T-helper 22 cell (primary cell): ENCODE results near the gene STPG1.

Experiments
- DNase-seq: peaks from one replicate; pipeline ENCODE4 v3.0.0-alpha.2; 2020; ENCODE audit warnings: low read depth

STPG1 gene

DNA sequence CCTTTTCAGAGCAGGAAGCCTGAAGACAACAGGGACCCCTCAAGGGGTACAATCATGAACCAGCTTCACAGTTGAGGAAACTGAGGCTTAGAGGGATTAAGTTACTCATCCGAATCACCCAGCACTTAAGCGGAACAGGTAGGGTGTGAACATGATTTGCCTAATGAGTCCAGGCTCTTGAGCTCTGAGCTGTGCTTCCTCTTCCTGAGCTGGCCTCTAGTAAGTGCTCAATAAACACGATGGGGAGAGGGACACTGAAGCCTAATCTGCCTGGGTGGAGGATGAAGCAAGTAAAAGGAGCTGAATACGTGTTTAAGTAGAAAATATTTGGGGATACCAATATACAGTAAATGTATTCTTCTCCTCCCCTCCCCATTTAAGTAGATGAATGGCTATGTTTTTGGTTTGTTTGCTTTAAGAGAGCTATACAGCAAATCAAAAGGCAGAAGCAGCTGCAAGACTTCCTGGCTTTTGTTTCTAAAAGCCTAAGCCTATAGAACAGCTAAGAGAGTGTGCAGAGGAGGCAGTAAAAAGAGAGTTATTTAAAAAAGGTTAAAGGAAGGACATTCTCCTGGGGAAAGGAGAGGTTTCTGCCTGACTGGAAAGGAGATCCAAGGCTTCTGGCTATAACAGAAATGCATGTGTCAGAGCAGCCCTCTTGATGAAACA is 20.5 kb downstream of the STPG1 start:
- no peak for DNase-seq

DNA sequence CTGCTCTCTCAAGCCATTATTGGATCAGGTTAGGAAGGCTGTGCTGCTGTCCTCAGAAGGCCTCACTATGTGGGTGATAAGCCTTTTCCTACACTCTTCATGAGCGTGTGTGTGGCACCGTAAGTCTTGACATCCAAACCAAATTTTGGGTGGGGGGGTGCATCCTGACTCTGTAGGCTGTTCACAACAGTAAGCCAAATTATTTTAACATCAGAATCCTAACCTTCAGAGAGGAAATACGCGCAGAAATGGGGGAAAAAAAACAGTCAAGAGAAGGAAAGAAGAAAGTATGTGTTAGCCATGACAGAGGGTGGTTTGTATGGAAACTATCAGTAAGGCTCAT is 21.0 kb downstream of the STPG1 start:
- DNase-seq = no peak

DNA sequence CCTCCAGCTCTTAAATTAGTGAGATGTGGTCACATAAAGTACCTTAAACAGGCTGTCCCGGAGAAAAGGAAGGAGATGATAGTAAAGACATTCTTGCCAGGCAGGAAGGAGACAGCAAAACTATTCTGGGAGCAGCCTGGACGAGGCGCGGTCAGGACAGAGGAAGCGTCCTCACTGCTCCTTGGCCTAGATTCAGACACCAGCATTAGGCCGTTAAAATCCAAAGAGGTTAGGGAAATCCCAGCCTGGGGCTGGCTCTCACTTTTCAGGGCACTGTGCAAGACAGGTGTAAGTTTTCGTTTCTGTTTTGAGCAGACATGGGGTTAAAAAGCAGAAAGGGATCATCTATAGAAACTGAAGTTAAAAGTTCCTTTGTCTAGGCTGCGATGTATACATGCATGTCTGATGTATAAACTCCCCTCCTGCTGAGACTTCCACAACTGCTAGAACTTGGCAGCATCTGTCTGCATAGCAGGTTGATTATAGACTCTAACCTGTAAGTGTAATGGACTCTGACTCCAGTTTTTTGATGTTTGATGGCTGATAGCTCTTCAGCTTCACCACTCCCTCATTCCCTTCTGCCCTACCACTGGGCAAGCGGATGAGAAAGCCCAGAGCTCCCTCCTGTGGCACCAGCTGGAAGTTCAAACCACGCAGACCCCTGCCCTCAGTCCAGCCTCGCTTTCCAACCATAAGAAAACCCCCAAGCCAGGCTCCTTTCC is 21.5 kb downstream of the STPG1 start:
- DNase-seq = no peak

DNA sequence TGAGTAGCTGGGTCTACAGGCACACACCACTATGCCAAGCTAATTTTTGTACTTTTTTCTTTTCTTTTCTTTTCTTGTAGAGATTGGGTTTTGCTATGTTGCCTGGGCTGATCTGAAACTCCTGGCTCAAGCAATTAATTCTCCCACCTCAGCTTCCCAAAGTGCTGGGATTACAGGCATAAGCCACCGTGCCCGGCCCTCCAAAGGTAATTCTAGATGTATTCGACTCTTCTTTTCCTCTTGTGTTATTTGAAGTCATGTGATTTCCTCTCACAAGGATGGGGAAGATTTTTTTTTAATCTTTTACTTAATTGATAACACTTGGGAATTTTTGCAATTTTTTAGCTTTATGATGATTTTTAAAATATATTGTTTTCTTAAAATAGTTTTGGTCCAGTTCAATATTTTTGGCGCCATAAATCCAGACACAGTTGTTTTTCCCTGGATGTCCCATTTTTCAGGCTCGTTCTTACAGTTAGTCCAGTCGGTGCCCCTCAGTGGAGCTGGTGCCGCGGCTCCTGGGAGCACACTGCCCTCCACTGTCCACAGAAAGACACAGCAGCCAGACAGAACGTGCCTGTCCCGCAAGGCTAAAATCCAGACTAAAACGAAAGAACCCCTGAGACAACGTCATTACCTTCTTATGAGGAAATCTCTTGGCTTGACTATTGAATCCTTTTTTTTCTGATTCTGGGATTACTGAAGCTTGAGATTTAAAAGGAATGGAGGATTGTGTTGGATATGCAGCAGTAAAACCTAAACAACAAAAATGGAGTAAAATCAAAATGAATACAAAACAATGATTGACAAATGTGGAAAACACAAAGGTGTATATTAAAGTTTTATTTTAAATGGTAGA is 22.4 kb downstream of the STPG1 start:
- DNase-seq = no peak

DNA sequence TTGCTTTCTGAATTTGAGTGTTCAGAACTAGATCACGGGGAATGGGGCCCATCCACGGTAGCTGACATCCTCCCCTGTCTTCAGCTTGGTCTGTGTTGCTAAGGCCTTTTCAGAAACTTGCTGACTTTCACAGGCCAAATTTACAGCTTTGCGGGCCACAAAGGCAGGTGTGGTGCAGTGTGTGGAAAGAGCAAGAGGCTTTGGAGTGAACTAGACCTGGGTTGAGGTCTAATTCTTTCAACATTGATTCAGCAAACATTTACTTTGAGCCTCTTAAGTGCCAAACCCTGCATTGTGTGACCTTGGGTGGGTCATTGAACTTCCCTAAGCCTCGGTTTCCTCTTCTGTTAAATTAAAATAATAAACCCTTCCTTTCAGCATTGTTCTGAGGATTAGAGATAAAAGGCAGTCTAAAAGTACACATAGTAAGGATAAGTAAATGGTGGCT is 24.3 kb downstream of the STPG1 start:
- no peak for DNase-seq

DNA sequence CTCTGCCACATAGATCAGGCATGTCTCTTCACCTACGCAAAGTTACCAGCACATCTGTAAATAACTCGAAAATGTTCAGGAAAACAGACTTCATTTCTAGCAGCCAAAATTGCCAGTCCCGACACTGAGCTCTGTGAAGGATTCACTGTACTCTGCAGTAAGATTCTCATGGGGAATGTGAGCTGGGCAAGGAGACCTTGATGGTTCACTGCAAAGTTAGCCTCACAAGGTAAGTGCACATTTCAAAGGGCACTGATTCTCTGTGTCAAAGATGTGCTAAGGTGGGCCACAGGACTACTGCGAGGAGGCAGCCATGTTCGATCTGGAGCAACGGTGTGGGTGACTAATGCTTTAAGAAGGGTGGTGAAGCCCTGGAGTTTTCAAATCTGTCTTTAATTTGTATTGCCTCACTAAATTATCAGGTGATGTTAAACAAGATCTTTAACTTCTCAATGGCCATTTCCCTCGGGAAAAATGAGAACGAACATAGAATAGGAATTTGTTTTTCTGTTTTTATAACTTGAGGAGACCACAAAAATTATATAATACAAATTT is 25.2 kb downstream of the STPG1 start:
- no peak for DNase-seq

DNA sequence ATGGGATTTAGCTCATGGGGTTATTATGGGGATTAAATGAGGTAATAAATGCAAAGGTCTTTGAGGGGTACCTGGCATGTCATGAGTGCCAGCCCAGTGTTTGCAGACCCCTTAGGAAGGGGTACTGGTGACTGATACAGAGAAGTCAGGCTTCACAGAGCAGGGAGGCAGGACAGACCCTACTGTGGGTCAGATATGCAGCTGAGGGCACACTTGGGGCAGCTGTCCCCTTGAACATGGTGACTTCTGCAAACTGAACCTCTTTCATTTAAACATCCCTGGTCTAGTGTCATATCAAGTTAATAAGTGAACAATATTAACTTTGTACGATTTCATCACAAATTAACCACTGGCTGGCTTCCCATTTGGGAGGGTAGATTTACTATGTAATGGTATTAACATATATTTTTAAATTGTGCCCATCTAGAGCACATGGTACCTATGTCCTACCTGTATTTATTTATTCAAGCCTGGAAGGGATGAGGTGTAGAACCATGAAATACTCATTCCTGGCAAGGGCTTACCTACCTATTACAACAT is 25.9 kb downstream of the STPG1 start:
- no peak for DNase-seq

DNA sequence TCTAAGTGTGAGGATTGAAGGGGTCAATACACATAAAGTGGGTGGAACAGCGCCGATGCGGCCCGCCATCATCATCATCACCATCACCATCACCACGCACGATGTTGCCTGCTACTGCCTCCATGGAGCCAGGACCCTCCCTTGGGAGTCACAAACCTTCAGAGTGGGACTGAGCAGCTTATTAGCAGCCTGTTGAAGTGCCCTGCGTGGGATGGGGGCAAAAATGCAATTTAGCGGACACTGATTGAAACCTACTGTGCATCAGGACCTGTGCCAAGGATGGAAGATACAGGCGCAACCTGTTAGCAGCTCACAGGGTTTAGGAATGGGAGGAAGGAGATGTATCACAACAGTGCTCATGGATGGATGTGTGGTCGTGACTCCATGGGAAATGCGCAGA is 26.7 kb downstream of the STPG1 start:
- DNase-seq = no peak

DNA sequence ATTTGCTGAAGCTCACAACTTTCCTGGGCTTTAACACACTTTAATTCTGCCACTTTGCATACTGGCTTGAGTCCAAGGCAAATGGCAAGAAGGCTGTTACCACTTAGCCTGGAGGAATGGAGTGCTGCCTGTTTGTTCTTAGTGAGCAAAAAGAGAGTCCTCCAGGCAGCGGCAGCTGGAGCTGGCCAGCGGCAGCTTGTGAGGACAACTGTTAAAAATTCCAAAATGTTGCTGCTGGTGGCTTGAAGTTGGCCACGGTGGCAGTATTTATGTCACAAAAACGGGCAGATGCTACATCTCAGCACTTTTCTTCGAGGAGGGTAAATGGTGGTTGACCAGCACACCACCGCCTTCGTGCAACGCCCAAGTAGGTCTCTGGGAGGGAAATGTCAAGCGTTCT is 27.3 kb downstream of the STPG1 start:
- DNase-seq = no peak

DNA sequence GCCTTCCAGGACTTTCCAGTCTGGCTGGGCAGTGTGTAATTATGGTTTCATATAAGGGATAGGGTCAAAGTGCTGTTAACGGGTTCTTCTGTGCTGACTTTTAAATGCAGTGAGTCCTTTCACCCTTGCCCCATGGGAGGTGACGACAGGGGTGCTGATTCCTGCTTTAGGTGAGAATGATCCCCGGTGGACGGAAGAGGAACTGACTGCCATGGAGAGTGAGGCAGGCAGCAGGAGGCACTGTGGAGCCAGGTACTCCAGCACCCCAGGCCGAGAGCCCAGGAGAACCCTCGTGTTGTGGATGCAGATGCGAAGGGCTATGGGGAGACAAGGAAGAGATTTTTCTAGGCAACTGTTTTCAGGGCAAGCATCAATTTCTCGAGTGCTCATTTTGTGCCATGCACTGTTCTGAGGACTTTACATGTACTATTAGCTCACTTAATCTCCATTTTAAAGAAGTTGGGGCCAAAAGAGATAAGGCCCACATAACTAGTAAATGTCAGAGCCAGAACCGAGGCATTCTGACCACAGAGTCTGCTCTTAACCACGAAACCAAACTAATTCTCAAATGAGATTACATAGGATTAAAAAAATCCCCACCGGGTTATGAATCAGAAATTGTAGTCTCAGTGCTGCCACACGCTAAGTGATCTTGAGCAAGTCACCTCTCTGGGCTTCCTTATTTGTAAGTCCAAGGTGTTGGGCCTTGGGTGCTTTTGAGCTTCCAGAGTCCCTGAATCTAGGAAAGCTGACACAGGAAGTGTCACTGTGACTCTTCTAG is 28.2 kb downstream of the STPG1 start:
- DNase-seq = no peak

DNA sequence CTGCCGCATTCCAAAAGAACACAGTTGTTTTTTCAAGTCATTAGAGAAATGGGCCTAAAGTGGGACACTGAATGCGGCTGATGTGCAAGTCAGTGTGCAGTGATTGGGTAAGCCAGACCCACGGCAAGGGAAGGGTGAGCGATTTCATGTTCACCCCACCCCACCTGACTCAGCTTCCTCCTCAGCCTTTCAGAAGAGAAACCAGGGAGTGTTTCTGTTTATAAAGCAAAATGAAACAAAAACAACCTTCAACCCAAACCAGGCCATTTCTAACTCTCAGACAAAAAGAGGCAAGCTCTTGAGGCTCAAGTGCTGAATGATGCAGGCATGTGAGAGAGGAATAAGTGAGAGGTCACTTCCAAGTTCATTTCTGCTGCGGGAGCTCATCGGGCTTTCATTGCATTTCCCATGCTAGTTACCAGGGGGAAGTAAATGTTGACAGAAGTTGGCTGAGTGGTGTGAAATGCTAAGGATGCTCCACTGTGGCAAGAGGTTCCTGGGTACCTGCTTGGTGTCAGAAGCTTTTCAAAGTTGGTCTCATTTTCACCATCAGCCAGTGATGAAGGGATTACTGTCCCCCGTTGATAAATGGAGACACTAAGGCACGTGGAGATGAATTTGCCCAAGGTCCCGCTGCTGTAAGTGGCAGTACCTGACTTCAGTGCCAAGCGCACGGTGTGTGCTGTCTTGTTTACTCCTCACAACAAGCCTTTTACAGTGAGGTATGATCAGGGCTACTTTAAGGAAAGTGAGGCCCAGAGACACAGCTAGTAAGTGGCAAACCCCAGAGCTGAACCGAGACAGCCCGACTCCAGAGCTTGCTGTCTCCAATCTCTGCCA is 29.1 kb downstream of the STPG1 start:
- no peak for DNase-seq

DNA sequence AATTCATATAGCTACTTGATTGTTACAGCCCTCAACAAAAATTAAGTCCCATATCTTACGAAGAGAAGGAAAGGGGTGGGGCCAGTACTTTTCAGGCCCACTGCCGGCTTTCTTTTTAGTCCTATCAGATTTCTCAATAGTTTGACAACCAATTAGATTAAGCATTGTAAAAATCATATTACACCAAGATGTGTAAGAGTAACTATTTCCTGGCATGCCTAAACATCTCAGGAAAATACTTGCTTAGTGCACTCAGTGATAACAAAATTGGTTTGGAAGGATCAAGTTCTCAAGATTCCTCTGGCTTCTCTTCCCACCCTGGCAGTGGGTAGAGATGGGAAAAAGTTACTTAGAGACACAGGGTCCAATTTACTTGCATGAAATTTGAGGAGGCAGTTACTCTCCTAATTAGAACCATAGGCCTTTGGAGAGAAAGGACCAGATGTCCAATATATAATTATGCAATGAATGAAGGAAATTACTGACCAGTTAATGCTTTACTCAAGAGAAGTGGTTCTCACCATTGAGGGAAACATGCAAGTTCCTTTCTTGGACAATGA is 30.1 kb downstream of the STPG1 start:
- no peak for DNase-seq

DNA sequence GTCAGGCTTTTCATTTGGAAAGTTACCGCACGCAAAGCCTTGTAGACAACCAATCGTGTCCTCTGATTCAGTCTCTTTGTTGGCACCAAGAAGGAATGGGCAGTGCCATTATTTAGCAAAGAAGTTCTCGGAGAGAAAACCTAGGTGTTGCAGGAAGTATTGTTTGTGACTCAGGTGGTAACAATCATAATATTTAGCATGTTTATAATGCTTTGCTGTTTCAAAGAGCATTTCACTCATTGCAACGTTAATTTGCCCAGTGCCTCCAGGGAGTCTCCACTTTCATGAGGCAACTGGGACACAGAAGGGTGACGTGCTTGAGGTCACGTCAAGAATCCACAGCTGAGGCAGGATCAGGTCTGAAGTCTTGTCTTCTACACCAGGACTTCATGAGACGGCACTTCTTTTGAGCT is 31.4 kb downstream of the STPG1 start:
- DNase-seq = no peak

DNA sequence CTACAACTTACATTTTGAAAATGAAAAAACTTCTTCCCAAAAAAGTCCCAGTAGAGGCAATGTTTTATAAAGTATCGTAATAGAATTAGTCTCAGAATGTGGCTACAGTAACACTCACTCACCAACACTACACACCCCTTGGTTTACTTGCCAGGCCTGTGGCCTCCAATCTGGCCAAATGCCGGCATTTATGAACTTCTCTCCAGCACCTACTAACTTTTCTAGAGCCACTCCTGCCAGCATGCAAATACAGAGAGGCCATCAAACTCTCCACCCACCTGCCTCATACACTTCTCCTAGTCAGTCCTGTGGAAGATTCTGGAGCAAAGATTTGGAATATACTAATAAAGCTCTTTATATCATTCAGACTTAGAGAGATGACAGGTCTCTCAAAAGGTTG is 32.3 kb downstream of the STPG1 start:
- DNase-seq = no peak

DNA sequence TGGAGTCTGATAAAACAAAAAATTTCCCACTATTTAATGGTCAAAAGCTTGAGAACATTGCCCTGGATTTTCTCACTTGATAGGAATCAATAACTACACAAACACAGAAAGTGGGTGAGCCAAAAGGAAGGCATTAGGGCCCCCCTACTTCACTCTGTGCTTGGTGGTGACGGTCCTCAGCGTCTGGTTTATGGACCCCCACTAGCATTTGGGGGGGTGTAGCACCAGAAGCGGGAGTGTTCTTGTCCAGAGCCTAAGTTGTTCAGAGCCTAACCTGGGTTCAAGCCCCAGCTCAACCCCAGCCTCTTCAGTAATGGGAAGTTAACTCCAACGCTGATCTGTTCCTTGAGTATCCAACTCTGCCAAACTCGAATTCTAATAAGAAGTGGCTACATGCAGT is 33.1 kb downstream of the STPG1 start:
- no peak for DNase-seq

DNA sequence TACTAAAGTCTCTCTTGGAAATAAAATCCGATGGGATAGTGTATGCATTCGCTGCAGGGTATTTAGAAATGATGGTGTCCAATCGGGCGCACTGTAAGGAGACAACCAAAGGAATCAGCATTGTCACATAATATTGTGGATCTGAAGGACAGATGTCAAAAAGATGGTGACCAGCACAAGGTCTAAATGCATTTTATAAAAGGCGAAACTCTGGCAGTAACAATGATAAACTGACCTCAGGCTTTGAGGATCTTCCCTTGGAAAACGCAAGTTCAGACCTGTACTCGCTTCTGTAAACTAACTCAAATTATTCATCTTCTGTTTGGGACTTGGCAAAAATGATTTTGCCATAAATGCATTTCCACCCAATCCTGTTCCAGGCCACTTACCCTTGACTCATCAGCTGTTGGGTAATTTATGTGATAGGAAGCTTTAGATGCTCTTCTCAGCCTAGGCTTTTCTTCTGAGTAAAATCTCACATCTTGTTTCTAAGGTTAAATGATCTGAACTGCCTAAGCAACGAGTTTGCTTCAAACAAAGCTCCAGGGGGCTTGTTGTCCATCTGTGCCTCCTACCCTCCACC is 33.8 kb downstream of the STPG1 start:
- no peak for DNase-seq

DNA sequence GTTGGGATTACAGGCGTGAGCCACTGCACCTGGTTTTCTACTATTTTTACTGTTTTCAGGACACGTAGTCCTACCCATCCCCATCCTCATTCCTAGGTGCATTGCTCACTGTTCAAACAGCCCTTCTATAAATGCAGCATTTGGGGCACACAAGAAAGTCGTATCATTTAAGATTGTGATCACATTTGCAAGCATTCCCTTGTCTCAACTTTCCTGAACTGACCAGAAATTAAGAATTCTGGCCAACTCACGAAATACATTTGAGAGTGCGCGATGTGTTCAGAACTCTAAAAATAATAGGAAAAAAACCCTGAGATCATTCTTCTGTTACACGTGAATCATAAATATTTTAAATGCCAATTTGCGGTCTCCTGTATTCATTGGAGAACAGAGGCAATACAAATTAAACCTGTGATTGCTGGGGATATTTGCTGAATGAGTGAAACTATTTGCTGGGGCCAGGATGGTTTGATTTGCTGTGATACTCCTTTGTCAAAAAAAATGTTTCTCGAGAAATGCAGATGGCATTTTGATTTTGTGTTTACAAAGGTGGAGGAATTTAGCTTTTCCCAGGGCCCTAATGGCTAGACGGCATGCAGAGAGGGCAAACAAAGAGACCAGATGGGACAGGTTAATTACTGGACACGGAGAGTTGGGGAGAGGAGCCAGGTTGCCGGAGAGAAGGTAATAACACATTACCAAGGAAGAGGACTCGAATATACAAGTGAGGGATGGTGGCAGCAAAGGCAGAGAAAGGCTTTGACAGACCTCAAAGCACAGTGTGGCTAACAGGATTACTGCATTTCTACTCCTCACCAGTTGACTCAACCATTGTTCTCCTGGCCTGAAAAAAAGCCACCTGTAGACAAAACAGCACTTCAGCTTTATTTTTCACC is 38.4 kb downstream of the STPG1 start:
- DNase-seq = no peak

DNA sequence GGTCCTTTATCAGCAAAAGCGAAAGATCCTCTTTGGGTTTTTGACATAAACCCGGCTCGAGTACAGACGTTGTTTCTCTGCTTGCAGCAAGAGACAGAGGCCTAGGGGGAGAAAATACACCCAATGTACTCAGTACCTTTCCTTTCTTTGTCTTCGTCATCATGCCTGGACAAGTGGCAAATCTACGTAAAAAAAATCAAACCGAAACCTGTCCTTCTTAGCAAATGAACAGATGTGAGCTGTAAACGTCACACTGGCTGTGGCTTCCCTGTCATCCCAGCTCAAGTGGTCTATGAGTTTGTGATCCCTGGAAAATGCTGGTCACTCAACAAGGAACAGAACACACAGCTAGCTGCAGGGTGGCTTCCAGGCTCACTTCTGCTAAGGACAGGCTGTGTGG is 39.9 kb downstream of the STPG1 start:
- DNase-seq = no peak

DNA sequence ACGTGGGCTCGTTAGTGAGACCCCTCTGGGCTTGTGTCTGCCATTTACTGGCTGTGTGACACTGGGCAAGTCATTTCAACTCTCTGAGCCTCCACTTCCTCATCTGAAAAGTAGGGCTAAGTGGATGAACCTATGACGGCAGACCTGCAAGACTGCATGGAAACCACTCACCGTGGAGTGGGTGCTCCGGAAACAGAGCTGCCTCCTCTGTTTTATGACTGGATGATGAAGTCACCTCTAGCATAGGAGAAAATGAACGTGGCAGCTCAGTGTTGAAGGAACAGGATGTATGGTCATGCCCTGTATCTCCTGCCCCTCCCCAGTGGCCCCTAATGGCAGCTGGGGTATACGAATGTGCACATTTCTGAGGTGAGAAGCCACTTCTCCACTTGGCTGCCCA is 40.5 kb downstream of the STPG1 start:
- DNase-seq = no peak
